ENCODE data around the gene CFAP46.

The CFAP46 gene

GRCh38 chr10:132933308-132934042, 8.9 kb downstream of the CFAP46 start:
- TF ChIP-seq REST (IDR thresholded peaks at IDR 0.05; ENCODE audit: insufficient read depth in 1 of 2, low read depth in 2 of 2, low read length in 2 of 2) (no peak), SIN3A (IDR thresholded peaks at IDR 0.05; ENCODE audit: borderline replicate concordance, insufficient read depth, low read length) (no peak), TAF1 (IDR thresholded peaks at IDR 0.05; ENCODE audit: borderline replicate concordance, insufficient read depth, low read length) (no peak), FOXP2 (optimal IDR thresholded peaks at IDR 0.05; ENCODE audit: borderline replicate concordance, extremely low read depth, extremely low read length, insufficient read depth) (no peak), POLR2AphosphoS5 (IDR thresholded peaks at IDR 0.05; ENCODE audit: low read depth, low read length) (no peak)

GRCh38 chr10:132932461-132933307, 9.7 kb downstream of the CFAP46 start:
- TF ChIP-seq REST (IDR thresholded peaks at IDR 0.05; ENCODE audit: insufficient read depth in 1 of 2, low read depth in 2 of 2, low read length in 2 of 2) (no peak), FOXP2 (optimal IDR thresholded peaks at IDR 0.05; ENCODE audit: borderline replicate concordance, extremely low read depth, extremely low read length, insufficient read depth) (no peak), SIN3A (IDR thresholded peaks at IDR 0.05; ENCODE audit: borderline replicate concordance, insufficient read depth, low read length) (no peak), POLR2AphosphoS5 (IDR thresholded peaks at IDR 0.05; ENCODE audit: low read depth, low read length) (no peak), TAF1 (IDR thresholded peaks at IDR 0.05; ENCODE audit: borderline replicate concordance, insufficient read depth, low read length) (no peak)

- TF ChIP-seq REST (IDR thresholded peaks at IDR 0.05; ENCODE audit: insufficient read depth in 1 of 2, low read depth in 2 of 2, low read length in 2 of 2): no peak
- no peak for TF ChIP-seq SIN3A (IDR thresholded peaks at IDR 0.05; ENCODE audit: borderline replicate concordance, insufficient read depth, low read length)
Observed at GRCh38 chr10:132929953-132930548, 12.3 kb downstream of the CFAP46 start.

- TF ChIP-seq TAF1 (IDR thresholded peaks at IDR 0.05; ENCODE audit: borderline replicate concordance, insufficient read depth, low read length): no peak
- TF ChIP-seq SIN3A (IDR thresholded peaks at IDR 0.05; ENCODE audit: borderline replicate concordance, insufficient read depth, low read length): no peak
- no peak for TF ChIP-seq POLR2AphosphoS5 (IDR thresholded peaks at IDR 0.05; ENCODE audit: low read depth, low read length)
- no peak for TF ChIP-seq FOXP2 (optimal IDR thresholded peaks at IDR 0.05; ENCODE audit: borderline replicate concordance, extremely low read depth, extremely low read length, insufficient read depth)
- TF ChIP-seq REST (IDR thresholded peaks at IDR 0.05; ENCODE audit: insufficient read depth in 1 of 2, low read depth in 2 of 2, low read length in 2 of 2): no peak
Observed at GRCh38 chr10:132929480-132929879, 12.9 kb downstream of the CFAP46 start.
